ENCODE measurements around the gene CARF.

- TF ChIP-seq ZNF274 (IDR thresholded peaks at IDR 0.05; ENCODE audit: low read depth, low read length) (no peak), YY1 (IDR thresholded peaks at IDR 0.05; ENCODE audit: insufficient read depth, insufficient read length) (no peak), SUZ12 (IDR thresholded peaks at IDR 0.05; ENCODE audit: extremely low read depth, insufficient read depth, insufficient read length) (no peak)
These were observed 78.4 kb downstream of the CARF start for GRCh38 chr2:202990501-202990900.
